ENCODE measurements around the gene LARP7.

Gene LARP7

GRCh38 chr4:112673686-112674085 is 36.7 kb downstream of the LARP7 start:
- H2BK120ac ChIP-seq (ENCODE audit: low read depth, low read length): no peak overlapping the region
- H3K18ac ChIP-seq (ENCODE audit: low read depth in 1 of 2, low read length in 2 of 2): no peak overlapping the region
- H2BK12ac ChIP-seq (ENCODE audit: low read length in 2 of 2): no peak overlapping the region
- no peak overlapping the region for H2BK15ac ChIP-seq (ENCODE audit: low read depth, poor library complexity, severe bottlenecking)
- H3K27me3 ChIP-seq (ENCODE audit: control insufficient read depth in 1 of 2, insufficient read depth in 1 of 2, low read length in 2 of 2): no peaks in the 10 kb centered on the region
- H2AK5ac ChIP-seq (ENCODE audit: low read length, severe bottlenecking): no peak overlapping the region
- H3K36me3 ChIP-seq (ENCODE audit: control insufficient read depth in 1 of 2, insufficient read depth in 2 of 2, low read depth in 1 of 2, low read length in 2 of 2): no peaks in the 10 kb centered on the region
- WGBS: no CpG with 5 or more reads among the region's 1 CpG
- H4K91ac ChIP-seq (ENCODE audit: low read length): no peak overlapping the region
- H3K4me2 ChIP-seq (ENCODE audit: low read length, poor library complexity, severe bottlenecking): no peak overlapping the region
- no peak overlapping the region for H2BK5ac ChIP-seq (ENCODE audit: low read depth, low read length, poor library complexity, severe bottlenecking)
- H3K79me1 ChIP-seq (replicated peaks; ENCODE audit: low read length, poor library complexity, severe bottlenecking): no peaks in the 10 kb centered on the region
- no peak for DNase-seq
- no peaks in the 10 kb centered on the region for H3K4me1 ChIP-seq (ENCODE audit: control insufficient read depth, insufficient read depth, low read depth, low read length)
- no peak overlapping the region for H3K23ac ChIP-seq (ENCODE audit: low read length in 2 of 2)
- no peak overlapping the region for H3K9ac ChIP-seq (ENCODE audit: low read length)
- no peak overlapping the region for H4K8ac ChIP-seq (ENCODE audit: low read length)
- no peak overlapping the region for H3K14ac ChIP-seq (ENCODE audit: low read length in 2 of 2)
- no peak overlapping the region for H3K4ac ChIP-seq (ENCODE audit: low read depth in 1 of 2, low read length in 2 of 2)
- no peaks in the 10 kb centered on the region for H3K9me3 ChIP-seq (ENCODE audit: control insufficient read depth, low read length)
- no peak overlapping the region for H2AFZ ChIP-seq (ENCODE audit: low read depth, low read length)
- H3K4me3 ChIP-seq (ENCODE audit: insufficient read depth in 1 of 2, low read depth in 1 of 2, low read length in 2 of 2): no peak overlapping the region
- H3K27ac ChIP-seq (ENCODE audit: low read length, poor library complexity, severe bottlenecking): no peak overlapping the region

DNA sequence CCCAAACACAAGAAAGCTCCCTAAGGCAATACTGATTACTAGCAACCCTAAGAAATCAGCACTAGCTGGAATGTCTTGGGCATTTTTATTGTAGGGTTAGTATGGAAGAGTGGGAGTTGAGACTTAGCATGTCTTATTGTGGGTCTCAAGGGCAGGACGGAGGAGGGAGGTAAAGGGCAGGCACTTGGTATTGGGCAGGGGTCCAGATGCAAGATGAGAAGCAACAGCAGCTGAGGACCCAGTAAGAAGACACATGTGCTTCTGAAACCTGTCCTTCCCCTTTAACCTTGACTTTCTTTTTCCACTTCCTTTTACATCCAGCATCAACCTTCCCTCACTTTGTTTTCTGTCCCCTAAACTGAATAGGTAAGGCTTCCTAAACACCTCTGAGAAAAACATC is 37.4 kb downstream of the LARP7 start:
- DNase-seq: no peak
- Histone ChIP-seq H4K91ac (ENCODE audit: low read length) (no peak overlapping the region), H3K4me1 (ENCODE audit: control insufficient read depth, insufficient read depth, low read depth, low read length) (no peaks in the 10 kb centered on the region), H2BK15ac (ENCODE audit: low read depth, poor library complexity, severe bottlenecking) (no peak overlapping the region), H4K8ac (ENCODE audit: low read length) (no peak overlapping the region), H2BK12ac (ENCODE audit: low read length in 2 of 2) (no peak overlapping the region), H3K27me3 (ENCODE audit: control insufficient read depth in 1 of 2, insufficient read depth in 1 of 2, low read length in 2 of 2) (no peaks in the 10 kb centered on the region), H3K4me3 (ENCODE audit: insufficient read depth in 1 of 2, low read depth in 1 of 2, low read length in 2 of 2) (no peak overlapping the region), H3K9ac (ENCODE audit: low read length) (no peak overlapping the region), H3K79me1 (replicated peaks; ENCODE audit: low read length, poor library complexity, severe bottlenecking) (no peaks in the 10 kb centered on the region), H2AK5ac (ENCODE audit: low read length, severe bottlenecking) (no peak overlapping the region), H3K36me3 (ENCODE audit: control insufficient read depth in 1 of 2, insufficient read depth in 2 of 2, low read depth in 1 of 2, low read length in 2 of 2) (no peaks in the 10 kb centered on the region), H3K23ac (ENCODE audit: low read length in 2 of 2) (no peak overlapping the region), H2AFZ (ENCODE audit: low read depth, low read length) (no peak overlapping the region), H3K4me2 (ENCODE audit: low read length, poor library complexity, severe bottlenecking) (no peak overlapping the region), H3K18ac (ENCODE audit: low read depth in 1 of 2, low read length in 2 of 2) (no peak overlapping the region), H2BK5ac (ENCODE audit: low read depth, low read length, poor library complexity, severe bottlenecking) (no peak overlapping the region), H3K4ac (ENCODE audit: low read depth in 1 of 2, low read length in 2 of 2) (no peak overlapping the region), H3K14ac (ENCODE audit: low read length in 2 of 2) (no peak overlapping the region), H3K27ac (ENCODE audit: low read length, poor library complexity, severe bottlenecking) (no peak overlapping the region), H3K9me3 (ENCODE audit: control insufficient read depth, low read length) (no peaks in the 10 kb centered on the region), H2BK120ac (ENCODE audit: low read depth, low read length) (no peak overlapping the region)
- 67% methylated on average over 1 of the region's 1 CpG for WGBS

- Histone ChIP-seq H3K14ac (ENCODE audit: low read length in 2 of 2) (no peak overlapping the region), H3K27me3 (ENCODE audit: control insufficient read depth in 1 of 2, insufficient read depth in 1 of 2, low read length in 2 of 2) (no peaks in the 10 kb centered on the region), H2BK120ac (ENCODE audit: low read depth, low read length) (no peak overlapping the region), H3K79me1 (replicated peaks; ENCODE audit: low read length, poor library complexity, severe bottlenecking) (no peaks in the 10 kb centered on the region), H2BK12ac (ENCODE audit: low read length in 2 of 2) (no peak overlapping the region), H3K9me3 (ENCODE audit: control insufficient read depth, low read length) (no peaks in the 10 kb centered on the region), H2AFZ (ENCODE audit: low read depth, low read length) (no peak overlapping the region), H3K4ac (ENCODE audit: low read depth in 1 of 2, low read length in 2 of 2) (no peak overlapping the region), H3K27ac (ENCODE audit: low read length, poor library complexity, severe bottlenecking) (no peak overlapping the region), H2BK5ac (ENCODE audit: low read depth, low read length, poor library complexity, severe bottlenecking) (no peak overlapping the region), H3K9ac (ENCODE audit: low read length) (no peak overlapping the region), H4K91ac (ENCODE audit: low read length) (no peak overlapping the region), H2AK5ac (ENCODE audit: low read length, severe bottlenecking) (no peak overlapping the region), H4K8ac (ENCODE audit: low read length) (no peak overlapping the region), H3K18ac (ENCODE audit: low read depth in 1 of 2, low read length in 2 of 2) (no peak overlapping the region), H3K4me3 (ENCODE audit: insufficient read depth in 1 of 2, low read depth in 1 of 2, low read length in 2 of 2) (no peak overlapping the region), H2BK15ac (ENCODE audit: low read depth, poor library complexity, severe bottlenecking) (no peak overlapping the region), H3K4me2 (ENCODE audit: low read length, poor library complexity, severe bottlenecking) (no peak overlapping the region), H3K36me3 (ENCODE audit: control insufficient read depth in 1 of 2, insufficient read depth in 2 of 2, low read depth in 1 of 2, low read length in 2 of 2) (no peaks in the 10 kb centered on the region), H3K4me1 (ENCODE audit: control insufficient read depth, insufficient read depth, low read depth, low read length) (no peaks in the 10 kb centered on the region), H3K23ac (ENCODE audit: low read length in 2 of 2) (no peak overlapping the region)
- 75% methylated on average over 2 of the region's 2 CpGs for WGBS
- DNase-seq: no peak
Measured at GRCh38 chr4:112677519-112678091, 40.7 kb downstream of the LARP7 start.

GRCh38 chr4:112680996-112681395 is 44.1 kb downstream of the LARP7 start:
- 100% methylated on average over 1 of the region's 2 CpGs for WGBS
- Histone ChIP-seq H2BK120ac (ENCODE audit: low read depth, low read length) (no peak overlapping the region), H3K18ac (ENCODE audit: low read depth in 1 of 2, low read length in 2 of 2) (no peak overlapping the region), H3K14ac (ENCODE audit: low read length in 2 of 2) (no peak overlapping the region), H2BK12ac (ENCODE audit: low read length in 2 of 2) (no peak overlapping the region), H3K4ac (ENCODE audit: low read depth in 1 of 2, low read length in 2 of 2) (no peak overlapping the region), H4K91ac (ENCODE audit: low read length) (no peak overlapping the region), H2AFZ (ENCODE audit: low read depth, low read length) (no peak overlapping the region), H3K23ac (ENCODE audit: low read length in 2 of 2) (no peak overlapping the region), H3K9ac (ENCODE audit: low read length) (no peak overlapping the region), H3K27me3 (ENCODE audit: control insufficient read depth in 1 of 2, insufficient read depth in 1 of 2, low read length in 2 of 2) (no peaks in the 10 kb centered on the region), H3K4me2 (ENCODE audit: low read length, poor library complexity, severe bottlenecking) (no peak overlapping the region), H4K8ac (ENCODE audit: low read length) (no peak overlapping the region), H3K4me3 (ENCODE audit: insufficient read depth in 1 of 2, low read depth in 1 of 2, low read length in 2 of 2) (no peak overlapping the region), H3K79me1 (replicated peaks; ENCODE audit: low read length, poor library complexity, severe bottlenecking) (no peaks in the 10 kb centered on the region), H3K9me3 (ENCODE audit: control insufficient read depth, low read length) (no peaks in the 10 kb centered on the region), H3K4me1 (ENCODE audit: control insufficient read depth, insufficient read depth, low read depth, low read length) (no peaks in the 10 kb centered on the region), H2BK15ac (ENCODE audit: low read depth, poor library complexity, severe bottlenecking) (no peak overlapping the region), H3K36me3 (ENCODE audit: control insufficient read depth in 1 of 2, insufficient read depth in 2 of 2, low read depth in 1 of 2, low read length in 2 of 2) (no peaks in the 10 kb centered on the region), H2AK5ac (ENCODE audit: low read length, severe bottlenecking) (no peak overlapping the region), H3K27ac (ENCODE audit: low read length, poor library complexity, severe bottlenecking) (no peak overlapping the region), H2BK5ac (ENCODE audit: low read depth, low read length, poor library complexity, severe bottlenecking) (no peak overlapping the region)
- no peak for DNase-seq
